Left lung (tissue), 10 donors: ENCODE data around the gene CTNNA1. TPM values are rescaled to one million over a fixed set of nuclear protein-coding genes. Genes with fewer than 3 reads are reported as not detected.

ENCODE experiments used
- ATAC-seq: fragments of 200-7000 bp; cut with Tn5 transposase; one replicate; pipeline ENCODE4 v1.9.1; 2020; ENCODE audit warnings: moderate library complexity
- DNase-seq, 4 donors: peaks; one replicate each; pipeline ENCODE4 v3.0.0-alpha.2; 2013 to 2020
- H3K27ac ChIP-seq, 2 donors: fragments of 200-600 bp; sonication (generic) in 1 of 2; one replicate each; pipeline versions ENCODE4 v1.5.0 to v1.8.0; 2020 to 2021
- H3K27me3 ChIP-seq, 2 donors: fragments of 200-600 bp; sonication (generic) in 1 of 2; one replicate each; pipeline versions ENCODE4 v1.5.0 to v1.8.0; 2020 to 2021
- H3K36me3 ChIP-seq, 2 donors: fragments of 200-600 bp; sonication (generic) in 1 of 2; one replicate each; pipeline versions ENCODE4 v1.5.0 to v1.8.0; 2020 to 2021
- H3K4me1 ChIP-seq, 2 donors: fragments of 200-600 bp; one replicate each; pipeline ENCODE4 v1.8.0; 2021
- H3K4me3 ChIP-seq, 2 donors: fragments of 200-600 bp; sonication (generic) in 1 of 2; one replicate each; pipeline versions ENCODE4 v1.5.0 to v1.8.0; 2020 to 2021; ENCODE audit warnings: mild to moderate bottlenecking in 1 of 2
- H3K9me3 ChIP-seq, 2 donors: fragments of 200-600 bp; sonication (generic) in 1 of 2; one replicate each; pipeline versions ENCODE4 v1.5.0 to v1.8.0; 2020 to 2021
- CTCF ChIP-seq, 2 donors: fragments of 200-600 bp; sonication (generic) in 1 of 2; IDR thresholded peaks; one replicate each; pipeline versions ENCODE4 v1.5.0 to v1.8.0; 2021; ENCODE audit warnings: antibody characterized with exemption in 2 of 2
- intact Hi-C, 2 donors: fragments of 100-400 bp; cut with DNase I; formaldehyde crosslinking; loops; one replicate each; pipeline versions ENCODE4 v1.11.2 to v1.14.2; 2022
- polyA plus RNA-seq, 6 donors: library from polyadenylated mRNA; unstranded; fragments of 120-200 nt; gene quantifications; one replicate each; pipeline ENCODE4 v1.2.1, GENCODE V29; 2013; ENCODE audit not compliant: insufficient read length in 6 of 6
- total RNA-seq, 2 donors: library from RNA; stranded (reverse); fragmentation: NEBNext Ultra II Directional; extraction: Animal tissue kit (Norgen Biotek cat#: 25700); gene quantifications; one replicate each; pipeline ENCODE4 v1.2.1, GENCODE V29; 2021
- donor health status: DM: no; HTN: yes; CAD: no.
- donor health status: DM: no; HTN: no; CAD: no.

Gene CTNNA1
- total and polyA plus RNA-seq, 8 donors, result 309 to 443 (median 366) TPM

GRCh38 chr5:138975098-138975847, 222.0 kb downstream of the CTNNA1 start:
- Histone ChIP-seq H3K27ac (peak overlapping the region; percentile 47 to 74), H3K9me3 (no peaks in the 10 kb centered on the region), H3K4me1 (peaks cover 17 to 27% of the 10 kb centered on the region in 2 donors), H3K36me3 (no peaks in the 10 kb centered on the region), H3K27me3 (no peaks in the 10 kb centered on the region), H3K4me3 (no peak overlapping the region)
- intact Hi-C loops, result no loop called here
- TF ChIP-seq CTCF (IDR thresholded peaks at IDR 0.05), result no peak
- ATAC-seq, result peak; percentile 74
- peak in 2 of 4 donors; percentile 66 to 76 for DNase-seq

- peaks cover 17 to 27% of the 10 kb centered on the region in 2 donors for H3K4me1 ChIP-seq
- ATAC-seq (no peak), DNase-seq (no peak)
- no peaks in the 10 kb centered on the region for H3K9me3 ChIP-seq
- intact Hi-C loops, result no loop called here
- no peaks in the 10 kb centered on the region for H3K36me3 ChIP-seq
- no peak overlapping the region for H3K4me3 ChIP-seq
- TF ChIP-seq CTCF (IDR thresholded peaks at IDR 0.05), result no peak
- no peaks in the 10 kb centered on the region for H3K27me3 ChIP-seq
- H3K27ac ChIP-seq, result no peak overlapping the region
Measured at GRCh38 chr5:138978080-138978479, 224.9 kb downstream of the CTNNA1 start.

GRCh38 chr5:138978581-138978980, 225.4 kb downstream of the CTNNA1 start:
- intact Hi-C loops, result no loop called here
- H3K4me3 ChIP-seq, result no peak overlapping the region
- no peak overlapping the region for H3K27ac ChIP-seq
- H3K27me3 ChIP-seq, result no peaks in the 10 kb centered on the region
- no peaks in the 10 kb centered on the region for H3K9me3 ChIP-seq
- TF ChIP-seq CTCF (IDR thresholded peaks at IDR 0.05), result no peak
- H3K36me3 ChIP-seq, result no peaks in the 10 kb centered on the region
- DNase-seq (no peak), ATAC-seq (no peak)
- H3K4me1 ChIP-seq, result peaks cover 17 to 24% of the 10 kb centered on the region in 2 donors

GRCh38 chr5:138979684-138980280, 226.6 kb downstream of the CTNNA1 start:
- H3K4me3 ChIP-seq, result no peak overlapping the region
- H3K4me1 ChIP-seq, result peaks cover 10 to 12% of the 10 kb centered on the region in 2 donors
- H3K36me3 ChIP-seq, result no peaks in the 10 kb centered on the region
- intact Hi-C loops, result no loop called here
- TF ChIP-seq CTCF (IDR thresholded peaks at IDR 0.05), result no peak
- no peaks in the 10 kb centered on the region for H3K27me3 ChIP-seq
- no peaks in the 10 kb centered on the region for H3K9me3 ChIP-seq
- DNase-seq (no peak), ATAC-seq (no peak)
- H3K27ac ChIP-seq, result no peak overlapping the region

GRCh38 chr5:138980441-138980840, 227.2 kb downstream of the CTNNA1 start:
- DNase-seq (no peak), ATAC-seq (no peak)
- TF ChIP-seq CTCF (IDR thresholded peaks at IDR 0.05), result no peak
- H3K4me1 ChIP-seq, result peaks cover 3 to 5% of the 10 kb centered on the region in 2 donors
- intact Hi-C loops, result no loop called here
- no peak overlapping the region for H3K4me3 ChIP-seq
- no peaks in the 10 kb centered on the region for H3K9me3 ChIP-seq
- no peaks in the 10 kb centered on the region for H3K27me3 ChIP-seq
- H3K27ac ChIP-seq, result no peak overlapping the region
- H3K36me3 ChIP-seq, result no peaks in the 10 kb centered on the region
